ENCODE data around the gene ASCC3. TPM values are rescaled to one million over a fixed set of nuclear protein-coding genes. Genes with fewer than 3 reads are reported as not detected.
A peak's percentile ranks its signal among the peaks of the same experiment; 100 is the strongest.

The ASCC3 gene
- total and polyA plus RNA-seq, 5 experiments from 2014 or later = 18.0 to 42.3 (median 24.6) TPM

DNA sequence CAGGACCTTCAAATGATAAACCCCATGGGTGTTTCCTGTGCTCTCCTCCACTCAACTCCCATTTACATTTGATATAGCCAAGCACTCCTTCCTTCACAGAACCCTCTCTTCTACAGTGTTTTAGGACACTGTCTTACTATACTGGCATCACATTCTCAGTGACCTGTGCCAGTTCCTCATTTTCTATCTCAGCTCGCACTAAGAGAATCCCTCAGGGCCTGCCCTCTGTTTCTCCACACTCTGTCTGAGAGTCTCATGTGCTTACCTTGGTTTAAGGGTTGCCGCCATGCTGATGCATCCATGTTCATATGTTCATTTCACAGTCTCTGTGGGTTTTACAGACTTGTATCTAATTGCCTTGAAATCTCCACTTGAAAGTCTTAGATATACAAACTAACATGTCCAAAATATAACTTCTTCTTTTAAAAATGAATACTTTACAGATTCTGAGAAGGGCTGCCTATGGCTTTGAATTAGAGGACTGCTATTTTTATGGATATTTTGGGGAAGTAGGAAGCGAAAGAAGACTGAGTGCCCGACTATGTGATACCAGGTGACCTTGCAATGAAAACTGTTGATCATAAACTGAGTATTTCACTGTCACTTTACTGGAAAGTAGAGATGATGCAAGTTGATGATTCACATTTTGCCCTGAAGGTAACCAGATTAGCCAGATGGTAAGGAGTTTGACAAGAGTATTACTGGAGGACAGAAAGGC is 263.3 kb downstream of the ASCC3 start:
- Mint-ChIP-seq H3K9me3 (peaks cover 0 to 12% (median 2%) of the 10 kb centered on the region in 9 donors), H3K27me3 (no peaks in the 10 kb centered on the region), H3K36me3 (peaks cover 23 to 47% (median 41%) of the 10 kb centered on the region in 3 donors), H3K4me1 (peaks cover 0 to 2% (median 0%) of the 10 kb centered on the region in 4 donors), H3K27ac (no peak overlapping the region), H3K4me3 (no peak overlapping the region)
- POLR2A ChIA-PET = no interaction called here
- DNase-seq (no peak), ATAC-seq (no peak)

DNA sequence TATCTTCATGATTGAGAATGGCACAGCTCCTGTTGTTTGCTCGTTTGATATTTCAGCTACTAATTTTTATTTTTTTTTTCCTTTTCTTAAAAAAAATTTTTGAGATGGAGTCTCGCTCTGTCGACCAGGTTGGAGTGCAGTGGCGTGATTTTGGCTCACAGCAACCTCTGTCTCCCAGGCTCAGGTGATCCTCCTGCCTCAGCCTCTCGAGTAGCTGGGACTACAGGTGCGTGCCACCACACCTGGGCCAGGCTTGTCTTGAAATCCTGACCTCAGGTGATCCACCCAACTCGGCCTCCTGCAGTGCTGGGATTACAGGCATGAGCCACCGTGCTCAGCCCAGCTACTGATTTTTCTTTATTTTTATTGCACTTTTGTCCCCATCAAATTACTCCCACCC is 266.2 kb downstream of the ASCC3 start:
- Mint-ChIP-seq H3K9me3 (no peaks in the 10 kb centered on the region), H3K27me3 (no peaks in the 10 kb centered on the region), H3K4me1 (peaks cover 0 to 2% (median 0%) of the 10 kb centered on the region in 4 donors), H3K36me3 (peaks cover 6 to 28% (median 20%) of the 10 kb centered on the region in 3 donors), H3K27ac (no peak overlapping the region), H3K4me3 (no peak overlapping the region)
- ATAC-seq = no peak
- DNase-seq = no peak
- POLR2A ChIA-PET = no interaction called here

DNA sequence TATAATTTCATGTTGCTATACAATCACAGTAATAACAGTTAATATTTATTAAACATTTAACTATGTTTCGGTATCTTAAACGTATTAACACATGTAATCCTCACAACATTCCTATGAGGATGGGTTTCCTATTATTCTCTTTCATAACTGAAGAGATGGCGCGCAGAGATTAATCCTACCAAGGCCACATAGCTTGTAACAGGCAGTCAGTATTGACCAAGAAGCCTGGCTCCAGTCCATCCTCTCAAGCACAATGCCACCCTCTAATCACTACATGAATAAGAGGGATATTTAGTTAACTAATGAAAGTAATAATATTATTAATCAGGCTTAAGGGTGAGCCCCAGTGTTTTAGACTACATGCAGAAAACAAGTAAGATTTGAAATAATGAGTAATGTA is 266.7 kb downstream of the ASCC3 start:
- Mint-ChIP-seq H3K27me3 (no peaks in the 10 kb centered on the region), H3K4me3 (no peak overlapping the region), H3K36me3 (peaks cover 6 to 23% (median 16%) of the 10 kb centered on the region in 3 donors), H3K9me3 (no peaks in the 10 kb centered on the region), H3K27ac (no peak overlapping the region), H3K4me1 (peaks cover 0 to 2% (median 0%) of the 10 kb centered on the region in 4 donors)
- DNase-seq (no peak), ATAC-seq (no peak)
- POLR2A ChIA-PET = no interaction called here

DNA sequence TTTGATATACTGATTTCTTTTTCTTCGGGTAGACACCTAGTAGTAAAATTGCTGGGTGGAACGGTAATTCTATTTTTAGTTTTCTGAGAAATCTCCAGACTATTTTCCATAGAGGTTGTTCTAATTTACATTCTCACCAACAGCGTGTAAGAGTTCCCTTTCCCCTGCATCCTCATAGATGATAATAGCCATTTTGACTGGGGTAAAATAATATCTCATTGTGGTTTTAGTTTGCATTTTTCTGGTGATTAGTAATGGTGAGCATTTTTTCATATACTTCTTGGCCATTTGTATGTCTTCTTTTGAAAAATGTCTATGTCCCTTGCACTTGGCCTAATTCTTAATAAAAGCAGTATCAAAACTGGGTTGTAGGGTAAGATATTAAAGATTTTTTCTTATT is 267.5 kb downstream of the ASCC3 start:
- H3K9me3 Mint-ChIP-seq = no peaks in the 10 kb centered on the region
- H3K4me3 Mint-ChIP-seq = no peak overlapping the region
- POLR2A ChIA-PET = no interaction called here
- peaks cover 6 to 22% (median 14%) of the 10 kb centered on the region in 3 donors for H3K36me3 Mint-ChIP-seq
- peaks cover 0 to 2% (median 0%) of the 10 kb centered on the region in 4 donors for H3K4me1 Mint-ChIP-seq
- no peak for ATAC-seq
- no peaks in the 10 kb centered on the region for H3K27me3 Mint-ChIP-seq
- DNase-seq = no peak
- no peak overlapping the region for H3K27ac Mint-ChIP-seq

DNA sequence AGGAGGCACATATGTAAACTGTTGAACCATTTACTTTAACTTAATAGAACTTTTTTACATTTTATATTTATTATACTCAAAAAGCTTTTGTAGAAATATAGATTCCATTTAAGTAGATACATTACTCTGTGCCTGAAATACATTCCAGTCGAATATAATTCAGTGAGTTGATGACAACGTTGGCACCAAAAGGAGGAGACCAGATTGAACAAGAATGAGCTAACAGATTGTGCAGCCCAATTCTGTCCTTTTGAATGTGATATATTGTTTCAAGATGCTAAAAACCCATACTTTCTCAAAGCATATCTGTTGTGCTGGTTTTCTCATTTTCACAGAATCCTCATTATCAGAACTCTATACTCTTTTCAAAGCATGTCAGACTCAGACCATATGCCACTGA is 269.0 kb downstream of the ASCC3 start:
- DNase-seq (no peak), ATAC-seq (no peak)
- Mint-ChIP-seq H3K9me3 (no peaks in the 10 kb centered on the region), H3K36me3 (peaks cover 0 to 16% (median 5%) of the 10 kb centered on the region in 3 donors), H3K4me3 (no peak overlapping the region), H3K4me1 (peaks cover 0 to 2% (median 0%) of the 10 kb centered on the region in 4 donors), H3K27ac (no peak overlapping the region), H3K27me3 (no peaks in the 10 kb centered on the region)
- POLR2A ChIA-PET = no interaction called here

DNA sequence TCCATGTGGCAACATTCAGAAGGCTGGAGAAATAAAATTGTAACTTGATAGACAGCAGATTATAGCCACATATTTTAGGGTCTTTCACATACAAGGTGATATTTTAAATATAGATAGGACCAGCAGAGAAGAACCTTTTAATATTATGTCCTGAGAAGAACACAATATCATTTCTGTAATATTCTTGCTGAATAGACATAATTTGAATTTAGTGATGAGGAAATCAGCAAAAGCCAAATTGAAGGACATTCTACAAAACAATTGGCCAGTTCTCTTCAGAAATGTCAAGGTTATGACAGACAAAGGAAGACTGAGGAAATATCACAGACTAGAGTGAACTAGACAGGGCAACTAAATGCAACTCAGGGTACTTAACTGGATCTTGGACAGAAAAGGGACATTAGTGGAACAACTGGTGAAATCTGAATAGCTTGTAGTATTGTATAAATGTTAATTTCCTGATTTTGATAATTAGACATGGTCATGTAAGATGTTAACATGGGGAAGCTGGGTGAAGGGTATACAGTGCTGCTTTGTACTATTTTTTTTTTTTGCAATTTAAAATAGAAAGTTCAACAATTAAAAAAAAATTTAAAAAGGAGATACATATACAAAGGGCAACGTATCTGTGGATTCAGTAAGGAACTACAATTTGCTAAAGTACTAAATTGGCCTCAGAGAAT is 281.9 kb downstream of the ASCC3 start:
- Mint-ChIP-seq H3K4me3 (no peak overlapping the region), H3K4me1 (peaks cover 0 to 2% (median 0%) of the 10 kb centered on the region in 4 donors), H3K36me3 (peaks cover 34 to 66% (median 61%) of the 10 kb centered on the region in 3 donors), H3K27me3 (no peaks in the 10 kb centered on the region), H3K9me3 (no peaks in the 10 kb centered on the region), H3K27ac (no peak overlapping the region)
- DNase-seq (no peak), ATAC-seq (no peak)
- POLR2A ChIA-PET = no interaction called here

DNA sequence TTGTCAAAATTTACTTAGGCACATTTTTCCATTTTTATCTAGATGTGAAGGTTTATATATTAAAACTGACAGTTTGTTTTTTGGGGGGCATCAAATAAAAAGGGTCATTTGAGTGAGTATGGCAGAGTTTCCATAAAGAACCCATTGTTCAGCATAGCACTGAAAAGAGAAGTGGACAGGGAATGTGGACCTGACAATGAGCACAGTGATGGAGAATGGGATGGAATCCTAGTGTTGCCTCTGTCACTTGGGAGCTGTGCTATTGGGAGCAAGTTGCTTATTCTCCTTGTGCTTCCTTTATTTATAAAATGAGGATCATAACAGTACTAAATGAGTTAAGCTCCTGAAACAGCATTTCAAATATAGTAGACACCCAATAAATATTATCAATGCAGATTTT is 285.7 kb downstream of the ASCC3 start:
- Mint-ChIP-seq H3K4me3 (no peak overlapping the region), H3K4me1 (peaks cover 0 to 2% (median 0%) of the 10 kb centered on the region in 4 donors), H3K9me3 (no peaks in the 10 kb centered on the region), H3K27me3 (no peaks in the 10 kb centered on the region), H3K36me3 (peaks cover 8 to 44% (median 43%) of the 10 kb centered on the region in 3 donors), H3K27ac (no peak overlapping the region)
- POLR2A ChIA-PET = no interaction called here
- ATAC-seq (no peak), DNase-seq (no peak)

DNA sequence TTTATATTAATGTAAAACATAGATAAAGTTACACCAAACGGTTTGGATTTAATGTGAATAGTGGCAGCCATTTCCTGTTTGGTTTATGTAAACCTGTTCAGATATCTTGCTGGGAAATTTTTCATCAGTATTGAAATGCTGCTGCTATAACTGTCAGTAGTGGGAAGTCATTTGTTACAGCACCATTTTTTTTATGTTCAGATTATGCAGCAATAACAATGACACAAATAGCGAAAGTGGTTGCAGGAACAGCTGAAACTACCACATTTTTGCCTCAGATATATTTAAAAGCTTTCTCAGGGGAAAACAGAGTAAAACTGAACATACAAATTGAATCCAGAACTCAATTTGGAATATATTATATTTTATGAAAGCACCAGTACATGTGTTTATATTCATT is 287.6 kb downstream of the ASCC3 start:
- H3K4me3 Mint-ChIP-seq = no peak overlapping the region
- ATAC-seq = no peak
- H3K36me3 Mint-ChIP-seq = peaks cover 12 to 49% (median 45%) of the 10 kb centered on the region in 3 donors
- no peak overlapping the region for H3K27ac Mint-ChIP-seq
- H3K4me1 Mint-ChIP-seq = peaks cover 0 to 2% (median 0%) of the 10 kb centered on the region in 4 donors
- POLR2A ChIA-PET = no interaction called here
- no peaks in the 10 kb centered on the region for H3K9me3 Mint-ChIP-seq
- no peaks in the 10 kb centered on the region for H3K27me3 Mint-ChIP-seq
- no peak for DNase-seq

DNA sequence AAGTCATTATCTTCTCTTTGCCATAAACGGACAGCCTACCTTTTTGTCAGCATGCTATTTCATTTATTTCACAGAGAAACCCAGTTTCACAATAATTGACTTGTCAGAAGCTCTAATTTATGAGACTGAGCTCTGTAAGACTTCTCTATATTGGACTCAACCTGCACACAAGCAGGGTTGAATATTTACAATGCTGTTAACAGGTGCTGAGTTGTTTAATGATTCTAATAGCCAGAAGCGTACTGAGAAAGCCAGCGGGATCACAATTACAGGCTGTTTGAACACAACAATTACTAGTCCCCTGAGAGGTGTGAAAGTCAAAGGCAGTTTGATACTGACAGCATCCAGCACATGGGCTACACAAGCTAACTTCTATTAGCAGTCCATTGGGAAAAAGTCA is 288.2 kb downstream of the ASCC3 start:
- no peak for ATAC-seq
- Mint-ChIP-seq H3K36me3 (peaks cover 14 to 52% (median 43%) of the 10 kb centered on the region in 3 donors), H3K4me3 (no peak overlapping the region), H3K4me1 (peaks cover 0 to under 1% (median 0%) of the 10 kb centered on the region in 4 donors), H3K27me3 (no peaks in the 10 kb centered on the region), H3K27ac (no peak overlapping the region), H3K9me3 (no peaks in the 10 kb centered on the region)
- POLR2A ChIA-PET = no interaction called here
- DNase-seq = no peak

DNA sequence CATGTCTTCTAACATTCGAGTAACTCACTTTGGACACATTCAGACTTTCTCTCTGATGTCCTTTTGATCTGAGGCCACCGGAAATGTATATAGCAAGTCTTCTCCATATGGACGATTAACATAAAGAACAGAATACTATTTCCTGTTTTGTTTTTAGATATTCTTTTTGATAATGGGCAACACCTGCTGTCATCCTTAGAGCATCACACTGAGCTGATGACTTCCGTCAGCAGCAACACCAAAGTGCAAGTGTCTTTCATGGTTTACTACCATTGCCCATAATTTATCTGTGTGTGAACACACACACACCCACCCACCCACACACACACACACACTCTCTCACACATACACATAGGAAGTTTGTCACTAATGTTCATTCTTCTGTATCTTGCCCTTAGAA is 303.7 kb downstream of the ASCC3 start:
- no peak for ATAC-seq
- H3K36me3 Mint-ChIP-seq = peaks cover 4 to 35% (median 25%) of the 10 kb centered on the region in 3 donors
- no peaks in the 10 kb centered on the region for H3K27me3 Mint-ChIP-seq
- peaks cover 0 to 5% (median 0%) of the 10 kb centered on the region in 4 donors for H3K4me1 Mint-ChIP-seq
- peak overlapping the region in 3 of 10 donors; percentile 0 to 49 (median 9) for H3K27ac Mint-ChIP-seq
- no peak overlapping the region for H3K4me3 Mint-ChIP-seq
- H3K9me3 Mint-ChIP-seq = peaks cover 0 to 5% (median 0%) of the 10 kb centered on the region in 9 donors
- POLR2A ChIA-PET = no interaction called here
- DNase-seq = no peak

DNA sequence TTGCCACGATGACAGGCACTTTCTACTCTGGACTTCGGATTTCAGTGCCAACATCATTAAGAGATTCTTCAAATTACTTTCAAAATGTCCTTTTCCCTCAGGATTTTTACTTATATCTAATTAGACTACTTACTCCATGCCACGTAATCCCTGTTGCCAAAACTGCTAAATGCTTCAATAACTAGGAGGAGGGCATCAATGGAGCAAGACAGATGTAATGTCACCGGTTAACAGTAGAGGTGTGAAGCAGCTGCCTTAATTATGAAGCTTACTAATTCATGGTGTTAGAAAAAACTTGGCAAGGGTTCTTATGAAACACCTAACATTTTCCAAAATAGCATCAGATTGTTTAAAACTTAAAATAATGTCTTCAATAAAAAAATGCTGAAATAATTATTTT is 305.2 kb downstream of the ASCC3 start:
- H3K36me3 Mint-ChIP-seq = peaks cover 18 to 47% (median 36%) of the 10 kb centered on the region in 3 donors
- H3K27ac Mint-ChIP-seq = no peak overlapping the region
- DNase-seq (no peak), ATAC-seq (no peak)
- no peaks in the 10 kb centered on the region for H3K27me3 Mint-ChIP-seq
- peaks cover 0 to 8% (median 0%) of the 10 kb centered on the region in 9 donors for H3K9me3 Mint-ChIP-seq
- H3K4me1 Mint-ChIP-seq = peaks cover 0 to 5% (median 0%) of the 10 kb centered on the region in 4 donors
- POLR2A ChIA-PET = no interaction called here
- no peak overlapping the region for H3K4me3 Mint-ChIP-seq

DNA sequence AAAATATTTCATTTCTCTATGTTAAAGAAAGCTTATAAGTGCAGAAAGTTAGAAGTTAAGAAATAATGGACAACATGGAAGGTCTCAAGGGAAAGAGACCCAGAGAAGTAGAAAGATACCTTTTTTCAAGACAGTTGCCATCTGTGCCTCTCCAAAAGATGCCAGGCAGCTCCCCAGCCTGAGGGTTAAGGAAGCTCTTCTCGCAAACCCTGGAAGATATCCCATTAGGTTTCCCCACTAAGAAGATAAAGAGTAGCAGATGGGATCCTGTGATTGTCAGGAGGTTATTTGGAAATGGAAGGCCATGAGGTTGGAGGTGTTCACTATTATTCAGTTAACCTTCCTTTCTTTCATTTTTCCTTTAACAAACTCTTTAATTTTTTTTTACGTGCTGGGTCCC is 306.3 kb downstream of the ASCC3 start:
- no peak for ATAC-seq
- no peaks in the 10 kb centered on the region for H3K27me3 Mint-ChIP-seq
- no peak overlapping the region for H3K27ac Mint-ChIP-seq
- DNase-seq = no peak
- H3K36me3 Mint-ChIP-seq = peaks cover 29 to 55% (median 45%) of the 10 kb centered on the region in 3 donors
- no peak overlapping the region for H3K4me3 Mint-ChIP-seq
- H3K9me3 Mint-ChIP-seq = peaks cover 0 to 18% (median 4%) of the 10 kb centered on the region in 9 donors
- H3K4me1 Mint-ChIP-seq = peaks cover 0 to 5% (median 0%) of the 10 kb centered on the region in 4 donors
- POLR2A ChIA-PET = no interaction called here

DNA sequence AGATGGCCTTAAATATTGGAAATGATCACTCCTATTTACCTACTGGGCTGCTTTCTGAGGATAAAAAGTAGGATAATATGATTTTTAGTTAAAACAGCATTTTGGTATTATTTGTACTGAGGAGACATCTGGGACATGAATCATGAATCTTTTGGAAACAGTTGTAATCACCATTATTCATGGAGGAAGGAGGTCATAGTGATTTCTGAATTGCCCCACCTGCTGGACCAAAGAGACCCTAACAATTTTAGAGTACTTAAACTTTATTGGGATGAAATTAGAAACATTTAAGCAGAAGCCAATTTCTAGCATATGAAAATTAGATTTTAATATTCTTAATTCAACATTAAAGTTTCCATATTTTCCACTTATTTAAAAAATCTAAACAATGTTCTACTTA is 308.0 kb downstream of the ASCC3 start:
- POLR2A ChIA-PET = no interaction called here
- no peaks in the 10 kb centered on the region for H3K4me1 Mint-ChIP-seq
- no peak overlapping the region for H3K4me3 Mint-ChIP-seq
- DNase-seq (no peak), ATAC-seq (no peak)
- peaks cover 26 to 57% (median 52%) of the 10 kb centered on the region in 3 donors for H3K36me3 Mint-ChIP-seq
- no peak overlapping the region for H3K27ac Mint-ChIP-seq
- H3K9me3 Mint-ChIP-seq = peaks cover 0 to 18% (median 4%) of the 10 kb centered on the region in 9 donors
- H3K27me3 Mint-ChIP-seq = no peaks in the 10 kb centered on the region

Measured in naive thymus-derived CD8-positive, alpha-beta T cell (primary cell).